Endothelial cell of umbilical vein (primary cell): Measurements from ENCODE around the gene RPP38. TPM values are rescaled to one million over a fixed set of nuclear protein-coding genes. Genes with fewer than 3 reads are reported as not detected.

Experiments used
- BruUV-seq: library from RNA; stranded (reverse); fragments of 400-500 nt; replicated peaks from 2 replicates; lab custom pipeline; 2021; lab: Mats Ljungman, UMichigan
- CTCF ChIA-PET: fragments of 300-600, 350-600 bp; sonication (Branson Sonifier 250); formaldehyde crosslinking; loops from one replicate; lab custom pipeline; 2021; ENCODE audit warnings: antibody characterized with exemption, inconsistent platforms; lab: Charles Lee
- POLR2A ChIA-PET: fragments of 300-600, 350-600 bp; sonication (Branson Sonifier 250); formaldehyde crosslinking; loops from one replicate; lab custom pipeline; 2021; ENCODE audit warnings: antibody characterized with exemption, inconsistent platforms; lab: Charles Lee
- DNase-seq: peaks from one replicate; pipeline ENCODE4 v3.0.0-alpha.2; 2011; ENCODE audit warnings: low read depth, low spot score
- FAIRE-seq: peaks from 2 replicates; lab custom pipeline; 2011; peaks lifted over from hg19 to GRCh38; lab: Jason Lieb, UNC
- H2AFZ ChIP-seq: 2 replicates; pipeline ENCODE4 v1.6.0; 2012; ENCODE audit warnings: low read depth, low read length, control low read depth, inconsistent platforms
- H3K27ac ChIP-seq: 2 replicates; pipeline ENCODE4 v1.5.1; 2011; ENCODE audit warnings: low read depth, mild to moderate bottlenecking, control low read depth, low read length, moderate library complexity; ENCODE audit not compliant: insufficient read depth
- H3K27me3 ChIP-seq, 2 experiments: 2 replicates each; pipeline versions ENCODE4 v1.6.0 to v1.6.1; 2011; ENCODE audit warnings: low read length in 2 of 2, mixed read lengths in 1 of 2; ENCODE audit not compliant: control insufficient read depth in 2 of 2, insufficient read depth in 2 of 2
- H3K36me3 ChIP-seq, 2 experiments: 2 replicates in 1 of 2; 3 replicates in 1 of 2; pipeline ENCODE4 v1.5.1; 2011; ENCODE audit warnings: low read length in 2 of 2, mild to moderate bottlenecking in 1 of 2, moderate library complexity in 1 of 2; ENCODE audit not compliant: control insufficient read depth in 2 of 2, insufficient read depth in 2 of 2; ENCODE audit errors: extremely low read depth in 1 of 2
- H3K4me1 ChIP-seq: 3 replicates; pipeline ENCODE4 v1.5.1; 2011; ENCODE audit warnings: mild to moderate bottlenecking, low read length; ENCODE audit not compliant: control insufficient read depth, insufficient read depth; ENCODE audit errors: extremely low read depth
- H3K4me2 ChIP-seq: 2 replicates; pipeline ENCODE4 v1.6.1; 2011; ENCODE audit warnings: low read length, control low read depth, mixed read lengths; ENCODE audit not compliant: insufficient read depth
- H3K4me3 ChIP-seq, 3 experiments: fragments of 200-600 bp in 1 of 3; sonication (generic), shearing (Covaris generic) in 1 of 3; replicated peaks in 1 of 3; 2 replicates each; pipeline ENCODE4 v1.5.1; 2011 to 2016; ENCODE audit warnings: control low read depth in 3 of 3, low read length in 3 of 3, mild to moderate bottlenecking in 2 of 3, inconsistent platforms in 1 of 3, low read depth in 1 of 3, moderate library complexity in 1 of 3; ENCODE audit not compliant: insufficient read depth in 1 of 3
- H3K79me2 ChIP-seq: 2 replicates; pipeline ENCODE4 v1.6.0; 2012; ENCODE audit warnings: low read length, inconsistent platforms; ENCODE audit not compliant: control insufficient read depth, insufficient read depth
- H3K9ac ChIP-seq: replicated peaks from 2 replicates; pipeline ENCODE3; 2011; ENCODE audit warnings: low read length, control low read depth; ENCODE audit not compliant: insufficient read depth; ENCODE audit errors: extremely low read depth
- H3K9me1 ChIP-seq: replicated peaks from 3 replicates; pipeline ENCODE4 v1.6.0; 2011; ENCODE audit warnings: mild to moderate bottlenecking, low read length; ENCODE audit not compliant: control insufficient read depth, insufficient read depth; ENCODE audit errors: extremely low read depth
- H3K9me3 ChIP-seq: replicated peaks from 2 replicates; pipeline ENCODE4 v1.5.1; 2012; ENCODE audit warnings: low read length, inconsistent platforms; ENCODE audit not compliant: control insufficient read depth, insufficient read depth
- H4K20me1 ChIP-seq: replicated peaks from 2 replicates; pipeline ENCODE3; 2011; ENCODE audit warnings: mild to moderate bottlenecking, low read length; ENCODE audit not compliant: control insufficient read depth, insufficient read depth; ENCODE audit errors: extremely low read depth
- CTCF ChIP-seq, 2 donors: IDR thresholded peaks; 1 replicate in 1 of 2; 2 replicates in 1 of 2; pipeline ENCODE4 v1.5.1; 2011; ENCODE audit warnings: low read length in 2 of 2, mild to moderate bottlenecking in 2 of 2, moderate library complexity in 2 of 2, control low read depth in 1 of 2, inconsistent platforms in 1 of 2, low read depth in 1 of 2; ENCODE audit not compliant: insufficient read depth in 1 of 2; ENCODE audit errors: extremely low read depth in 1 of 2
- EZH2 ChIP-seq: IDR thresholded peaks from 2 replicates; pipeline ENCODE4 v1.6.1; 2012; ENCODE audit warnings: borderline replicate concordance, low read depth, mild to moderate bottlenecking, moderate library complexity, low read length, inconsistent platforms; ENCODE audit not compliant: severe bottlenecking
- FOS ChIP-seq: IDR thresholded peaks from 2 replicates; pipeline ENCODE4 v1.6.1; 2011; ENCODE audit warnings: mild to moderate bottlenecking, low read length, moderate library complexity, borderline replicate concordance; ENCODE audit not compliant: insufficient read depth
- GATA2 ChIP-seq: IDR thresholded peaks from 2 replicates; pipeline ENCODE4 v1.7.0; 2011; ENCODE audit warnings: low read depth, mild to moderate bottlenecking, moderate library complexity, mixed read lengths, low read length; ENCODE audit not compliant: insufficient read length, insufficient read depth
- MYC ChIP-seq: IDR thresholded peaks from one replicate; pipeline ENCODE4 v1.6.1; 2011; ENCODE audit warnings: mild to moderate bottlenecking, low read depth, low read length
- POLR2A ChIP-seq: IDR thresholded peaks from 2 replicates; pipeline ENCODE4 v1.6.1; 2012; ENCODE audit warnings: low read depth, mild to moderate bottlenecking, control low read depth, low read length
- dilution Hi-C: fragments of 300-500 bp; cut with MboI; formaldehyde crosslinking; loops from one replicate; pipeline ENCODE4 v1.15.0; 2019; ENCODE audit warnings: low sequenced_read_pairs; ENCODE audit not compliant: extremely low pct_ligation_motif_present
- intact Hi-C: fragments of 100-400 bp; cut with micrococcal nuclease; formaldehyde crosslinking; loops from one replicate; pipeline ENCODE4 v1.10.0; 2022
- polyA plus RNA-seq, 4 experiments: library from polyadenylated mRNA; depleted of rRNA in 3 of 4; stranded (reverse) in 3 of 4; unstranded in 1 of 4; fragments of >200 nt; gene quantifications; 2 replicates each; pipeline versions ENCODE4 v1.2.1 to v1.2.3, GENCODE V29; 2011 to 2012; ENCODE audit warnings: missing spikeins in 1 of 4
- total RNA-seq: library from RNA; stranded (reverse); gene quantifications from 2 replicates; pipeline ENCODE4 v1.2.3, GENCODE V29; 2021

Gene RPP38
- total and polyA plus RNA-seq, 2 donors (not counting 3 experiments of a cell fraction or from before 2014, with no cell fraction given) = 9.0 to 10.6 TPM

DNA sequence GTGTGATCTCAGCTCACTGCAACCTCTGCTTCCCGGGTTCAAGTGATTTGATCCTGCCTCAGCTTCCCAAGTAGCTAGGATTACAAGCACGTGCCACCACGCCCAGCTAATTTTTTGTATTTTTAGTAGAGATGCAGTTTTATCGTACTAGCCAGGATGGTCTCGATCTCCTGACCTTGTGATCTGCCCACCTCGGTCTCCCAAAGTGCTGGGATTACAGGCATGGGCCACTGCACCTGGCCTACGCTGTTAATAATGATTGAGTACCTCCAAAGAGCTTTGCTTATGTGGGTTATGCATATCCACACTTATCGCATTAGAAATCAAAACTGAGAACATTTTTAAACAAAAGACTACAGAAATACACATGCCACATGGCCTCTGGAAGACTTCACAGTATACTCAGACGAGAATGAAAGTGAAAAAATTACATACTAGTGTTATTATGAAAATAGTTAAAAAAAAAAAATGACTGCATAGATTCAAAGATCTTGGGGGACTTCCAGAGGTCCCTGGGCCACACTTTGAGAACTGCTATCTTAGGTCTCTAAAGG lies 25.4 kb downstream of the RPP38 start:
- Histone ChIP-seq H3K79me2 (peaks cover 11% of the 10 kb centered on the region), H2AFZ (no peak overlapping the region), H3K9me3 (no peaks in the 10 kb centered on the region), H3K4me1 (peaks cover 4% of the 10 kb centered on the region), H3K27ac (no peak overlapping the region), H3K4me2 (no peak overlapping the region), H3K9me1 (no peaks in the 10 kb centered on the region), H3K36me3 (peaks cover 23 to 34% of the 10 kb centered on the region in 2 experiments), H3K27me3 (no peaks in the 10 kb centered on the region), H3K9ac (no peak overlapping the region), H4K20me1 (no peaks in the 10 kb centered on the region), H3K4me3 (no peak overlapping the region)
- dilution Hi-C loops (no loop called here), intact Hi-C loops (no loop called here)
- DNase-seq (no peak), FAIRE-seq (no peak)
- CTCF ChIA-PET = interaction anchor here (0.7 to 1.4 kb wide), 2 partner anchors 16 to 937 kb away, joined by 3 read pairs; no protein-coding TSS in a partner anchor
- TF ChIP-seq FOS (no peak), MYC (no peak), POLR2A (no peak), EZH2 (no peak)
- BruUV-seq = no TSS peak
- POLR2A ChIA-PET = no interaction called here

DNA sequence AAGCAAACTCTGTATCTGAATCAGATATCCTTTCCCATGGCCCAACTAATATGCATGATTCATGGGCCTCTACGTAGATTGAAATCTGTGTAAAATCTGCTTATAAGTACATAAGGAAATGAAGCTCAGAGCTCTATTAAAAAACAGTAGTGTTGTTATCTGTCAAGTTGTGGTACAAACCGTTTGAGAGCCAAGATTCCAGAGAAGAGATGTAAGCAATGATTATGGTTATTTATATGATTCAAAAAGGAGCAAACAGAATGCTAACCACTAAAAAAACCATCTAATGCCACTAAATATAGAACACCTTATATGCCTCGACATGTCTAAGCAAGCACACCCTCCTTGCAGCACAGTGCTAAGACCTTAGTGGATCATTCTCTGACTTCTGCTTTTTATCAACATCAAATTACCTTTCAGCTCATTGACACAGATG lies 26.6 kb downstream of the RPP38 start:
- dilution Hi-C loops = no loop called here
- DNase-seq (peak; percentile 66), FAIRE-seq (peak; percentile 26)
- POLR2A ChIA-PET = no interaction called here
- peaks cover 4% of the 10 kb centered on the region for H3K4me1 ChIP-seq
- no peak overlapping the region for H3K27ac ChIP-seq
- H3K9me3 ChIP-seq = no peaks in the 10 kb centered on the region
- no peak overlapping the region for H3K4me2 ChIP-seq
- intact Hi-C loops = no loop called here
- no peak overlapping the region for H3K4me3 ChIP-seq
- TF ChIP-seq CTCF (IDR thresholded peaks at IDR 0.05; ENCODE audit: extremely low read depth in 1 of 2, insufficient read depth in 1 of 2, low read depth in 1 of 2, low read length in 2 of 2) (no peak), GATA2 (peak; percentile 35)
- BruUV-seq = no TSS peak
- H3K27me3 ChIP-seq = no peaks in the 10 kb centered on the region
- H4K20me1 ChIP-seq = no peaks in the 10 kb centered on the region
- no peaks in the 10 kb centered on the region for H3K9me1 ChIP-seq
- no peak overlapping the region for H2AFZ ChIP-seq
- CTCF ChIA-PET = interaction anchor here (1.0 to 1.9 kb wide), 5 partner anchors 17 to 247 kb away, joined by 4 to 9 read pairs (median 6); partner anchors contain the start of genes FAM171A1 and NMT2
- H3K79me2 ChIP-seq = peaks cover 9% of the 10 kb centered on the region
- H3K9ac ChIP-seq = no peak overlapping the region
- peaks cover 20 to 34% of the 10 kb centered on the region in 2 experiments for H3K36me3 ChIP-seq
